GM19023 (cell line): ENCODE results near the gene UAP1.

ENCODE experiments used
- ATAC-seq: cut with Tn5 transposase; IDR thresholded peaks from one replicate; pipeline ENCODE4 v1.9.1; 2021; ENCODE audit warnings: mild to moderate bottlenecking, moderate library complexity; ENCODE audit not compliant: unreplicated experiment

Gene UAP1

DNA sequence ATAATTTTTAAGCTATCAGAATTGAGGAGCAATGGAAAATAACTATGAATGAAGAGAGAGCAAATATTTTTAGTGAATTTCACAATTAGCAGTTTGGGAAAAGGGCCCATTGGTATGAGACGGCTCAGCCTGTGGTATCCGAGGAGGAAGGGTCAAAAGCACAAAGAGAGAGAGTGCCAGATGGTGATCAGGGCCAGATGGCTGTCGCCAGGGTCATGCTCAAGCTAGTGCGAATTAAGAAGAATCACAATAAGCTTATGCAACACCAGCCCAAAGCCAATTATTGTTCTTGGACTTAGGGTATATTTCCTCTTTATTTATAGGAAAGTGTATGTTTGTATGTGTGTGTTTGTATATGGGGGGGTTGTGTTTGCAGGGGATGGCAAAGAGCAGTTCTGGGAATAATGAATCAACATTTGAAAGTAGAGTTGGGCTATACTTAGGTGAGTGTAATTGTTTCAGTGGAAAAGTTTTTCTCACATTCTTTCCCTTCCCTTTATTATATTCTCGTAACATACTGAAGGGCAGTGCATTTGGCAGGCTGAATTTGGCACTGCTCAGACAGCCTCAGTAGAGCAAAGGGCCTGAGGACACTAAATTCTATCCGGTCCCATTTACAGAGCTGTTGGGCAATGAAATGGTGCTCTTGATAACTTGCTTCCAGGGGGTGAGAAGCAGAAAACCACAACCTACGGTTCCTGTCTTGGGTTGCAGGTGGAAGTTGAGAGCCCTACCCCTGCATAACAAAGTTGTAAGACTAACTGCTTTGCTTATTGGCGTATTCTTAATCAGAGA, 51.3 kb downstream of the UAP1 start:
- ATAC-seq: no peak

DNA sequence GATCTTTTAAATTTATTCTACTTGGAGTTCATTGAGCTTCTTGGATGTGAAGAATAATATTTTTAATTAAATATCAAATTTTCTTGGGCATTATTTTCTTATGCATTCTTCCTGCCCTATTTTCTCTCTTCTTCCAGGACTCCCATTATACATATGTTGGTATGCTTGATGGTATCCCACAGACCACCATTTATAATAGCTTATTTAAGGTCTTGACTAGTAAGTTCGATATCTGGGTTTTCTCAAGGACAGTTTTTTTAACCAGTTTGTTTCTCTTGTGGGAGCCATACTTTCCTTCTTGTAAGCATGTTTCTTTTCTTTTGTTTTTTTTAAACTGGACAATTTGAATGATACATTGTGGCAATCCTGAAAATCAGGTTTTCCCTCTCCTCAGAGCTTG, 55.3 kb downstream of the UAP1 start:
- ATAC-seq: no peak

DNA sequence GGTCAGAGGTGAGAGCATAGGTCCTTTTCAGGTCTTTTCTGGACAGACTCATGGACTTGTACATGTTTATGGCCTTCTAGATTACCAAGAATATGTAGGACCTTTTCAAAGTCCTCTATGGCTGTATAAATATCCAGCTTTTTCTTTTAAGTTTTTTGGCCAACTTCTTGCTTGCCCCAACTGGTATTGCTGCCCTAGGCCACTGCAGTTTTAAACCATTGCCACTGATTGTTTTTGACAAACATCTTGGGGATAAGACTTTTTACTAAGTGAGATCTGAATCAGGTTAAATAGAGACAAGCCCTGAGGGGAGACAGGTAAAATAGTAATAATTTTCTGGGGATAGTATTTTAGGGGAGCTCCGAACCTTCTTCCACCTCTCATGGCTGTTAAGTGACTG, 56.0 kb downstream of the UAP1 start:
- no peak for ATAC-seq

DNA sequence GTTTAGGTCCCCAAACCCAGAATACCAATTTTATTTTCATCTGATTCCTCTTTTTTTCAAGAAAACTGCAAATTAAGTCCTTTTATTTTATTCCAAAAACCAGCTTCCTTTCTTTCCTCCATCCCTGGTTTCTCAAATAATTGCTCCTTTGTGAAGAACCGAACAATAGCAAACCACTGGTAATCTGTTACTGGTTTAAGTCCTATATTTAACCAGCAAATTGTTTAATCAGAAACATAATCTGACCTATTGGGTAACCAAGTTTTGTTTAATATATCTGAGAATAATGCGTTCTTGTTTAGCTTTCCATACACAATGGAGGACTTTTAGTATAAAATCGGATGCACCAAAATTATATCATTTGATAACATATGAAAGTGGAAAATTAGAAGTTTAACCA, 57.6 kb downstream of the UAP1 start:
- ATAC-seq: no peak

DNA sequence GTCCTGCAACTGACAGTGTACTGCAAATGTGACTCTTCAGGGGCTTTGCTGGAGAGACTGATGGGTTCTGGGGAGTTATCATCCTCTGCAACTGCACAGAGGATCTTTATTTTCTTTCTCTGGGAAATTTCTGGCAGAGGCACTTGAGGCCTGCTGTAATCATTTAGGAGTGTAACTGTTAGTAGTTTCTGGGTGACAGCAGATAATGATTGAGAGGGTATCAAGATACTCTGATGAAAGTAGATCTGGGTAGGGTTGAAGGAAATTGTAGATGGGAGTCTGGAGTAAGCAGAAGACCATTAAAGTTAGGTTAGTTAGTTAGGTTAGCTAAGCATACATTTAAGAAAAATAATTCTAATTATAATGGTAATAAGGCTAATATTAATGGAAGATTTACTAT, 59.7 kb downstream of the UAP1 start:
- ATAC-seq: no peak

DNA sequence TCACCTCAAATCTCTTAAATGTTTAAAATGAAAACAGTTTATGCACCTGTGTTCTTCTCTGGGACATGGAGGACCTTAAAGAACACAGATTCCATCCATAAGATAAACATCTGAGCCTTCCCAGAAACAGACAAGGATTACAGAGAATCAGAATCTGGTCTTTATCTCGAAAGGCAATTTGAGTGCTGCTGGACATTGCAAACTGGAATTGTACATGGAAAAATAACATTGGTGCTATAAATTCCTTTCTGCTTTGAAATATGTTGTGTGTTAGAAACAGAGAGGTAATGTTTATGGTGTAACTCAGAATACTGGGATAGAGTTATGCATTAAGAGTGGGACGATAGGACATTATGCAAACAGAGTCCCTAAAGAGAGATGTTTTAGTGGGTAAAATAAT, 64.2 kb downstream of the UAP1 start:
- ATAC-seq: no peak

DNA sequence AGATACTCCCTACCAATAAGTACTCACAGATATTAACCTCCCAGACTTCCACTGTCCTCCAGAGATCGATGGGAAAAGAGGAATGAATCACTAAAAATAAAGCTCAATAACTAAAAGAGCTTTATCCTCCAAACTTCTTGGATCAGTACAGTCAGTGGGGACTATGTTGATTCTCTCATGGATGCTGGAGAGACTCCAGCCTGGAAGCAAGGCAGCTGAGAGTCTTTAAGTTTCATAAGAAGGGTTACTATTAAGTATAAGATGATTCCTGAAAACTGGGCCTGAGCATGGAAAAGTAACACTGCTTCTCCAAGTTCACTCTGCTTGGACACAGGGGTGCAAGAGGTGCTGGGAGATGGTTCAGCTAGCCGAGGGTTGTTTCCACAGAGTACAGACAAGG, 64.6 kb downstream of the UAP1 start:
- ATAC-seq: no peak

DNA sequence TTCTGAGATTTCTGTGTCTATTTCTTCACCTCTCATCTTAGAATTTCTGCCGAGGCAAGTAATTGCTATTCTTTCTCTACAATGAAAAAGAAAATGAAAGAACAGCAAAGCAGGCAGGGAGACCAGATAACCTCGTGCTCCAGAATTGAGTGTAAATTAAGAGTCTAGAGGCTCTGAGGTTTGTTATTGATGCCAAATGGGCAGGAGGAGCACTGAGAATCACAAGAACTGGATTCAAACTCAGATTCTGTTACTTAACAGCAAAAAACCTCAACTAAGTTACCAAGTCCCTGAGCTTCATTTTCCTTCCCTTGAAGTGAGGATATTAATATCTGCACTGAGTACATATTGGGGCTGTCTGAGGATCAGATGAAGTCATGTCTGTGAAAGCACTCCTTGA, 65.2 kb downstream of the UAP1 start:
- ATAC-seq: no peak

DNA sequence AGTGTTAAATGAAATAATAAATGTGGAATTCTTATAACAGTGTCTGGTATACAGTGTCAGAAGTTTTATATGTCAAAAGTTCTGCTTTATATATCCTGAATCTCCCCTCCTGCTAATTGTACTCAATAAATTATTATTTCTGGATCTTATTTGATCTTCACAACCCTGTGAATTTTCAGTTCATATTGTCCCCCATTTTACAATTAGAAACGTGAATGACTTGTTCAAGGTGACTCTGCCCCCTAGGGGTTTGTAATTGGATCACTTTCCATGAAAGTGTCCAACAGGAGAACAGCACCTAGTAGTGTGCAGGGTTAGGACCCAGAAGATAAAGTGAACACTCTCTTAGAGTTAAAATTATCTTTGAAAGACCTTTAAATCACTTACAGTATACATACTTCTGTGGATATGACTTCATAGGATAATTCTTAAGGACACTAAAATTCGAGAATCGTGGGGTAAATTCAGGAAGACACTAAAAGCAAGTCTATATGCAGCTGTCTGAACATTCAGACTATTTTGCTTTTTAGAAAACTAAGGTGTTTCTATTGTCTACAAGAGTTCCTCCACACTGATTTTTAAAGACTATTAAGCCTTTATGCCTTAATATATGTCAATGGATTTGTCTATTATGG, 66.3 kb downstream of the UAP1 start:
- no peak for ATAC-seq

DNA sequence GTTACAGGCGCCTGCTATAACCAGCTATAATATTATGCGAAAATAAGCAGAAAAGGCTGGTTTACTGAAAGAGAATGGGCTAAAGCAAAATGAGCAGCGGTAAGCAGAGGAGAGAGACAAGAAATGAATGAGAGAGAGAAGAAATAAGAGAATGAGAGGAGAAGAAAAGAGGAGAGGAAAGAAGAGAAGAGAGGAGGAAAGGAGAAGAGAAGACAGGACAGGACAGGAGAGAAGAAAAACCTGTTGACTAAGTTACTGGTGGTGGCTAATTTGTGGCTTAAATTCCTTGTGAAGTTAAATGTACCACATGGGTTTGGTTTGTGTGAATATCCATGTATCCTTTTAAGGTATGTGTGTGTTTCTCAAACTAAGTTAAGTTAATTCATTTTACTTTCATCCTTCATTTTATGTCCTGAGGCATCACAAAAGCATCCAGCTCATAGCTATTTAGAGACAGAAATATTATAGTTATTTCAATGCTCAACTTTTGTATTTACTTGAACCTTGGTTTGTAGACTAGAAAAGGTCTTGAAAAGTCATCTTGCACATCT, 67.6 kb downstream of the UAP1 start:
- ATAC-seq: no peak

DNA sequence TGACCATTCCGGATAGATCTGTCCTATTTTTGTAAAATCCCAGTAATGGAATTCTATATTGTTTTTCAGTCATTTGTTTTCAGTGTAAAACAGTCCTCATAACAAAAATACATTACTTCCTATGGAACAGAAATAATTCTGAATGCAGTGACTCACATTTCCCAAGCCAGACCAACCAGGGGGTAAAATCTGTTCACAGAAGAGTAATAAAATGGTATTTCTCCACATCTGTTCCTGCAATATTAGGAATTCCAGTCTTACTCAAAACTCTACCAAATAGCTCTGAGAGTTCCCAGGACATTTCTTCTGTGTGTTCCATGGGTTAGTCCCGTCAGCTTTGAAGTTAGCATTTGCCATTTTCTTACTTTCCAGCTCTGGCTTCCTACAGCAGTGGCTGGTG, 68.1 kb downstream of the UAP1 start:
- ATAC-seq: no peak

DNA sequence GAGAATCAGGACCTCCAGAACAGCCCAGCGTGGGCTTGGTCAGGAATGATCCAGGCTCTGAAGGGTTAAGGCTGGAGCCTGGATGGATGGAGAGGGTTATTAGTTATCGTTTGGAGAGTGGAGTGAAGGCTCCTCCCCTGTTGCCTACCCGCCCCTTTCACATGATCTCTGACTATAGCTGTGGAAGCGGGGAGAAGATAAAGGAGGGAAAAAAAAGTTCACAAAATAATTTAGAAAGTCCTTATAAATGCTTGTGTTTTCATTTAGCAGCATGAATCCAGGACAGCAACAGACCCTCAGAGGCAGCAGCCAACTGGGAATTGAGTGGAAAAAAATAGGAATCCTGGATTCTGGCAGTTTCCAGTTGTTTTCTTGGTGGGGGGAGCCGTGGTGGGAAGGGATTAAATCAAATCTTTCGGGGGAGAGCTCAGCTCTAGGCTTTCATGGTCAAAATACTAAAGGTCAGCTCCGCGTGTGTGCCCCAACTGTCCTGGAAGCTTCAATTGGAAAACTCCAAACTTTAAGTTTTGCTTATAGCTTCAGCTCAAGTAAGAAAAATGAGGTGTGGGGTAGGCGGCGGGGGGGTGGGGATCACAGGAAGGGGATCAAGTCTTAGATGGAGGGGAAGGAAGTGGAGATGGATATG, 70.1 kb downstream of the UAP1 start:
- no peak for ATAC-seq

DNA sequence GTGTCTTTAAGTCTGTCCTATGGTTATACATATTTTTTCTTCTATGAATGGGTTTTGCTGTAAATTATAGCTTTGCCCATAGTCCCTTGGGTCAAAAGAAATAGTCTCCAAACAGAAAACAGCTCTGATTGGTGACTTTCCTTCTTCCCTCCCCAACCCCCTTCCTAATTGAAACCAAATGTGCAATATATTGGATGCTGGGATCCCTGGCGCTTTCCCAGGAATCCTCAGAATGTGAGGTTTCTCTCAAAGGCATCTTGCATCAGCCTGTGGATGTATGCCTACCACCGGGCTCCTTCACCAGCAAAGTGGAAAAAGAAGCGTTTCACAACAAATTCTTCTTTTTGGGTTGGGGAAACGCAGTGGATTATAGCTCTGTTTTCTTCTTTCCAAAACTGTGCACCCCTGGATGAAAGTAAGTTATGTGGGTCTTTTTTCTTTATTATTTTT, 70.7 kb downstream of the UAP1 start, which contains the start of gene DDR2:
Gene DDR2, plus strand, starts transcription at position 248 of the 450 bp plus-strand sequence. CDS start 86,600 bp downstream, outside the sequence.
- no peak for ATAC-seq

DNA sequence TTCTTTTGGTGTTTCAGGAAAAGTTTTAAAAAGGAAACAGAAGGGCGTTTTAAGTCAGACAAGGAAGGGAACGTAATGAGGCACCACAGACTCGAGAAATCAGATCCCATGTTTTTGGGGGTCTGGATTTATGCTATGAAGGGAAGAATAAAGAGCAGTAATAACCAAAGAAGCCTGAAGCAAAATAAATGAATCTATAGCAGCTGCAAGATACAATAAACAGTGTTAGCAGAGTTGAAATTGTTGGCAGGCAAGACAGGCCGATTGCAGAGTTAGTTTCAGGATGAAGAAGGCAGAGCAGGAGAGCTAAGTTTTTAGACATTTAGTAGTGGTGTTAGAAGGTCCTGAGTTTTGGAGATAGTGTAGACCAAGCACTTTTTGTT, 71.2 kb downstream of the UAP1 start:
- ATAC-seq: no peak

DNA sequence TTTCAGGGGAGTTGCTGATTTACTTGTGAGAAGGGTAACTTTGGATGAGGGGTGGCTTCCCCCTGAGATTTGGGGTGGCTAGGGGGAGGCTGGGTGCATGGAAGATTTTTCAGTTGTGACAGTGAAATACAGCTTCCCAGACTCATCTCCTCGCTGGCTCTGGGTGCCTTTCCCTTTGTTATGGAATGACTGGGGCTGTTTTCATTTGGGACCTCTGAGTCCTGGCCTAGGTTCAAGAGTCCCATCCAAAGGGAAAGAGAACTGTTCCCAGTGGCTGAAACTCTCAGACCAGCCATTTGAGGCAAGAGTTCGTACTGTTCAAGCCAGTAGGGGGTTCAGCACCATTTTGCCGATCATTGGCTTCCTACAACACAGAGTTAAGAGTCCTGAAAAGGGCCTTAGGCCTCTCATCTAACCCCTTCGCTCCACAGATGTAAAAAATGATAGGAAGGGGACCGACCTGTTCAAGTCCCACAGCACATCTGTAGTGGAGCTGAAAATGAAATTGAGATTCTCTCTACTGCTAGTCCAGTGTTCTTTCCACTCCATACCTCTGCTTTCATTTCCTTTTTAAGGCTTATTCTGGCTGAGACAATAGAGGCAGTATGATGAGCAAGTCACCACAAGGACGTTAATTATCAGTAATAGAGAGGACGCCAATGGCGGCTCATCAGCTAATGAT, 71.7 kb downstream of the UAP1 start:
- ATAC-seq: peak; percentile 57

DNA sequence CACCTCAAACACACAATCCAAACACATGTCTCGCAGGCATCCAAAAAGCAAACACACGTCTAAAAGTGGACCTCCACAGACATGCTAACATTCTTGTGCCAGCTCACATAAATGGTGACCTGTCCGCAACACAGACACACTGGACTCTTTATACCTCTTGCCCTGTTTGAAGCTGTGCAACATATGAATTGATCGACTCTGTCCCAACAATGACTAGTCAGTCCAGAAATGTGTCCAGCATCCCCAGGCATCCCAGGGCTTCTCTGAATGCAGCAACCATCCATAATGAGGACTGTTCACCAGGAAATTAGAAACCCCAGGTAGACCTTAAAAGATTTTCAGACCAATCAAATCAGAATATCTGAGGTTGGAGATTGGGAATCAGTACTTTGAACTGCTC, 73.9 kb downstream of the UAP1 start:
- ATAC-seq: no peak

DNA sequence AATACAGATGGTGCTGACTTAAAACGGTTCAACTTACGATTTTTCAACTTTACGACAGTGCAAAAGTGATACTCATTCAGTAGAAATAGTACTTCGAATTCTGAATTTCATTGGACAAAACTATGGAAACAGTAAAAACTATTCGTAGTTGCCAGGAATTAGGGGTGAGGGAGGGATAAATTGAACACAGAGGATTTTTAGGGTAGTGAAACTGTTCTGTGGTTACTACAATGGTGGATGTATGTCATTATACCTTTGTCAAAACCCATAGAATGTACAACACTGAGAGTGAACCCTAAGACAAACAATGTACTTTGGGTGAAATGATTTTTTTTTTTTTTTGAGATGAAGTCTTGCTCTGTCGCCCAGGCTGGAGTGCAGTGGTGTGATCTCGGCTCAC, 78.2 kb downstream of the UAP1 start:
- ATAC-seq: no peak

DNA sequence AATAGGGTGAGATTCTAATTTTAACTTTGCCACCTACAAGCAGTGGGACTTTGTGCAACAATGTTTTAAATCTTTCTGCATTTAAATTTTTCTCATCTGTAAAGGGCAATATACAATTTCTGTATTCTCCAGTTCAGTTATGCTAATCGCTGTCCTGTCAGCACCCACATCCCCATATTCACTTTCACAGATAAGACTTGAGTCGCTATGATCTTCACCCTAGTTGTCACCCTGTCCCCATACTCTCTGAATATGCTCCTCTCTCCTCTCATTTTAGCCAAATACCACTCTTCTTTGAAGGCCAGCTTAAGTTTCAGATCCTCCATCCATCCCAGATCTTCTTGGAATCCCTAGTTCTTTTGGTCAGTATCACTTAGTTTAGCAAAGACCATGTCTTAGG, 79.6 kb downstream of the UAP1 start:
- ATAC-seq: no peak

DNA sequence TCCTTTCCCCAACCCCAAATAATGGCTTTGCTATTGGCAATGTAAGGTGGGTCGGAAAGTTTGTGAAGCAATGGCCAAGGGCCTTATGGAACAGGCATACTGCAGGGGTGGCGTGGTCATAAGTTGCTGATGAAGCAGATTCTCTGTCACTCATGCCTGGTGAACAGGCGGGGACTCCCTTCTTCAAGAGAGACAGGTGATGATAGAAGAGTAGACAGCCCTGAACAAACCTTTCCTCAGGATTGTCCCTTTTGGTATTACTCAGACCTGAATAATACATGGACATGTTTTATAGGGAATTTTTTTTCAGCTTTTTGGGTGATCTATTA, 83.4 kb downstream of the UAP1 start:
- ATAC-seq: no peak

DNA sequence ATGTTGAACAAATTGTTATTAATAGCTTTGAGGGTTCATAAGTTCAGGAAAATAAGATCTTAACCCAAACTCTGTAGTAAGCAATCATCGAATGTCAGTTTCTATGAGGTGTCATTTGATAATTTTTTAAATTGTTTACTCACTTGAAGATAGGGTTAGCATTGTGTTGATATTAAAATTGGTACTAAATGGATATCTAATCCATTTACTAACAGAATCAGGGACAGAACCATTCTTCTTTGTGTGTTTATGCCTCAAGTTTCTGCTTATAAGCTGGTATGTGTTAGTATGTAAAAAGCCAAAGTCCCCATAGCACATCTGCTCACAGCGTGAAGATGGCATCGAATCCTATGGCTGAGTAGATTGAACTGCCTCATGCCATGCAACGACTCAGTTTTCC, 84.1 kb downstream of the UAP1 start:
- ATAC-seq: no peak

DNA sequence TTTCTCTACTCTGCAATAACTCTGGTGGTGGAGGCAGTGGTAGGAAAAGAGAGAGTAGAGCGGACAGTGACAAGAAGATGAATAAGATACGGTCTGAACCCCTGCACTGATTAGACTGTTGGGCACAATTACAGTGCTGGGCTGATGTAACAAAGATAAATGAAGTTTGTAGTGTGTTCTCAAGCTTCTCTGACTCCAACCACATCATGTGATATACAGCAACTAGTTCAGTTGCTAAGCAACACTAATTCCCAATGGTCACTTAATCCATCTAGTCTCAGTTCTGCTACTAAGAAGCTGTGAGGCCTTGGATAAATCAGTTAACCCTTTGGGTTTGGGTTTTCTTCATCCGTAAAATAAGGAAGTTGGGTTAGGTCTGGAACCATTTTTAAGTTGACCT, 88.1 kb downstream of the UAP1 start:
- no peak for ATAC-seq
